Hepatocyte (in vitro differentiated cells): Measurements from ENCODE around the gene PKNOX2. TPM values are rescaled to one million over a fixed set of nuclear protein-coding genes. Genes with fewer than 3 reads are reported as not detected.

Experiments
- DNase-seq: peaks from one replicate; pipeline ENCODE4 v3.0.0-alpha.2; 2016; ENCODE audit warnings: low spot score
- H2AFZ ChIP-seq: fragments of 200-600 bp; sonication (generic); 2 replicates; pipeline ENCODE4 v1.6.0; 2016; ENCODE audit warnings: antibody characterized with exemption, mild to moderate bottlenecking
- H3K27ac ChIP-seq: fragments of 200-600 bp; sonication (generic); 2 replicates; pipeline ENCODE4 v1.5.1; 2016; ENCODE audit warnings: mild to moderate bottlenecking
- H3K27me3 ChIP-seq: fragments of 200-600 bp; sonication (generic); 2 replicates; pipeline ENCODE4 v1.6.1; 2016
- H3K36me3 ChIP-seq: fragments of 200-600 bp; sonication (generic); replicated peaks from 2 replicates; pipeline ENCODE4 v1.5.1; 2016; ENCODE audit warnings: low read depth; ENCODE audit not compliant: insufficient read depth
- H3K4me1 ChIP-seq: fragments of 200-600 bp; sonication (generic); 2 replicates; pipeline ENCODE4 v1.5.1; 2016; ENCODE audit warnings: mild to moderate bottlenecking, moderate library complexity; ENCODE audit not compliant: insufficient read depth
- H3K4me2 ChIP-seq: fragments of 200-600 bp; sonication (generic); 2 replicates; pipeline ENCODE4 v1.6.0; 2016
- H3K4me3 ChIP-seq: fragments of 200-600 bp; sonication (generic); 2 replicates; pipeline ENCODE4 v1.5.1; 2016; ENCODE audit warnings: mild to moderate bottlenecking
- H3K79me2 ChIP-seq: fragments of 200-600 bp; sonication (generic); 2 replicates; pipeline ENCODE4 v1.6.0; 2017; ENCODE audit warnings: mild to moderate bottlenecking
- H3K9me2 ChIP-seq: fragments of 200-600 bp; sonication (generic); replicated peaks from 2 replicates; pipeline ENCODE4 v1.6.0; 2017; ENCODE audit warnings: mild to moderate bottlenecking; ENCODE audit not compliant: insufficient read depth
- H3K9me3 ChIP-seq: fragments of 200-600 bp; sonication (generic); 2 replicates; pipeline ENCODE4 v1.5.1; 2016; ENCODE audit warnings: low read depth, mild to moderate bottlenecking
- H4K20me1 ChIP-seq: fragments of 200-600 bp; sonication (generic); 2 replicates; pipeline ENCODE4 v1.6.0; 2016; ENCODE audit warnings: mild to moderate bottlenecking; ENCODE audit not compliant: insufficient read depth, poor library complexity, severe bottlenecking
- EZH2 ChIP-seq: fragments of 200-600 bp; sonication (generic); IDR thresholded peaks from 2 replicates; pipeline ENCODE4 v1.6.1; 2016; ENCODE audit warnings: antibody characterized with exemption, mild to moderate bottlenecking, borderline replicate concordance
- EZH2phosphoT487 ChIP-seq: fragments of 200-600 bp; sonication (generic); IDR thresholded peaks from one replicate; pipeline ENCODE4 v1.6.1; 2018; ENCODE audit warnings: antibody characterized with exemption, mild to moderate bottlenecking, low read depth, moderate library complexity; ENCODE audit not compliant: unreplicated experiment, severe bottlenecking
- WGBS: methylation state at CpG from one replicate; pipeline ENCODE4 v1.1.6; 2016; ENCODE audit warnings: low lambda C conversion rate; ENCODE audit errors: missing lambda C conversion rate; 5-methylcytosine and 5-hydroxymethylcytosine counted together
- polyA plus RNA-seq: library from polyadenylated mRNA; unstranded; fragments of >200 nt; fragmentation: Nextera tagmentation; extraction: Ambion mirVana; gene quantifications from 2 replicates; pipeline ENCODE4 v1.2.1, GENCODE V29; 2016
- total RNA-seq: library from RNA; depleted of rRNA; stranded (reverse); fragments of >200 nt; gene quantifications from 2 replicates; pipeline ENCODE4 v1.2.3, GENCODE V29; 2014
- TF ChIP-seq, protein P1 (sequence below): fragments of 200-600 bp; sonication (generic); IDR thresholded peaks from 2 replicates; pipeline ENCODE4 v1.5.1; 2016; ENCODE audit warnings: antibody characterized with exemption, mild to moderate bottlenecking; ENCODE audit not compliant: poor library complexity

PKNOX2 gene
- total and polyA plus RNA-seq, 2 experiments from 2014 or later = 3.0 to 3.1 TPM

- H3K27ac ChIP-seq = no peak overlapping the region
- no peaks in the 10 kb centered on the region for H3K27me3 ChIP-seq
- H3K36me3 ChIP-seq = no peaks in the 10 kb centered on the region
- no peaks in the 10 kb centered on the region for H3K9me3 ChIP-seq
- no peak overlapping the region for H3K4me2 ChIP-seq
- H3K4me1 ChIP-seq = no peaks in the 10 kb centered on the region
- no peak for TF ChIP-seq EZH2
- TF ChIP-seq EZH2phosphoT487 = no peak
- TF ChIP-seq, protein P1, sequence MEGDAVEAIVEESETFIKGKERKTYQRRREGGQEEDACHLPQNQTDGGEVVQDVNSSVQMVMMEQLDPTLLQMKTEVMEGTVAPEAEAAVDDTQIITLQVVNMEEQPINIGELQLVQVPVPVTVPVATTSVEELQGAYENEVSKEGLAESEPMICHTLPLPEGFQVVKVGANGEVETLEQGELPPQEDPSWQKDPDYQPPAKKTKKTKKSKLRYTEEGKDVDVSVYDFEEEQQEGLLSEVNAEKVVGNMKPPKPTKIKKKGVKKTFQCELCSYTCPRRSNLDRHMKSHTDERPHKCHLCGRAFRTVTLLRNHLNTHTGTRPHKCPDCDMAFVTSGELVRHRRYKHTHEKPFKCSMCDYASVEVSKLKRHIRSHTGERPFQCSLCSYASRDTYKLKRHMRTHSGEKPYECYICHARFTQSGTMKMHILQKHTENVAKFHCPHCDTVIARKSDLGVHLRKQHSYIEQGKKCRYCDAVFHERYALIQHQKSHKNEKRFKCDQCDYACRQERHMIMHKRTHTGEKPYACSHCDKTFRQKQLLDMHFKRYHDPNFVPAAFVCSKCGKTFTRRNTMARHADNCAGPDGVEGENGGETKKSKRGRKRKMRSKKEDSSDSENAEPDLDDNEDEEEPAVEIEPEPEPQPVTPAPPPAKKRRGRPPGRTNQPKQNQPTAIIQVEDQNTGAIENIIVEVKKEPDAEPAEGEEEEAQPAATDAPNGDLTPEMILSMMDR = no peak
- no peak overlapping the region for H2AFZ ChIP-seq
- no peak for DNase-seq
- no peaks in the 10 kb centered on the region for H3K9me2 ChIP-seq
- no peaks in the 10 kb centered on the region for H4K20me1 ChIP-seq
- 51% methylated on average over 6 of the region's 6 CpGs for WGBS
- no peaks in the 10 kb centered on the region for H3K79me2 ChIP-seq
- H3K4me3 ChIP-seq = no peak overlapping the region
Measured at GRCh38 chr11:125256541-125257189, 92.1 kb downstream of the PKNOX2 start.

DNA sequence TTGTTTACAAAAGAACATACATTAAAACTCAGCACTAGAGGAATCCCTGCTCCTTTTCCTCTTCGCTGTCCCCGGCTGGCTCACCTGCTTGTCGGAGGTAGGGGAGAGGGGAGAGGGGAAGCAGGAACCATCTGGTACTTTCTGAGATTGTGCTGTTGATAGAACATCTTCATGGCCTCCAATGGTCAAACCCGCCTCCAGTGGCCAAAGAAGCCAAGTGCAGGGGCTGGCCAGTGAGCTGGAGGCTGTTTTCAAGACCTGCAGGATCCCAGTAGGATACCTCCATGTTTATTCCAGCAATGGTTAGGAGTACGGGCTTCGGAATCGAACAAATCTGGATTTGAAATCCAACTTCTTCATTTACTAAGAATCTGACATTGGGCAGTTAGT lies 92.6 kb downstream of the PKNOX2 start:
- H3K79me2 ChIP-seq = no peaks in the 10 kb centered on the region
- H3K27ac ChIP-seq = no peak overlapping the region
- no peak overlapping the region for H3K4me3 ChIP-seq
- no peak for DNase-seq
- H3K4me2 ChIP-seq = no peak overlapping the region
- no peaks in the 10 kb centered on the region for H3K9me2 ChIP-seq
- no peak for TF ChIP-seq EZH2
- no peak for TF ChIP-seq EZH2phosphoT487
- TF ChIP-seq, protein P1 = no peak
- H4K20me1 ChIP-seq = no peaks in the 10 kb centered on the region
- H3K4me1 ChIP-seq = peaks cover 4% of the 10 kb centered on the region
- 77% methylated on average over 7 of the region's 7 CpGs for WGBS
- H3K36me3 ChIP-seq = no peaks in the 10 kb centered on the region
- H2AFZ ChIP-seq = no peak overlapping the region
- no peaks in the 10 kb centered on the region for H3K27me3 ChIP-seq
- no peaks in the 10 kb centered on the region for H3K9me3 ChIP-seq

GRCh38 chr11:125257751-125258150 lies 93.2 kb downstream of the PKNOX2 start:
- Histone ChIP-seq H3K27ac (no peak overlapping the region), H2AFZ (no peak overlapping the region), H4K20me1 (no peaks in the 10 kb centered on the region), H3K27me3 (no peaks in the 10 kb centered on the region), H3K4me1 (peaks cover 10% of the 10 kb centered on the region), H3K9me3 (no peaks in the 10 kb centered on the region), H3K36me3 (no peaks in the 10 kb centered on the region), H3K4me3 (no peak overlapping the region), H3K4me2 (no peak overlapping the region), H3K79me2 (no peaks in the 10 kb centered on the region), H3K9me2 (no peaks in the 10 kb centered on the region)
- no peak for DNase-seq
- TF ChIP-seq, protein P1 = no peak
- no peak for TF ChIP-seq EZH2phosphoT487
- no peak for TF ChIP-seq EZH2
- 85% methylated on average over 4 of the region's 4 CpGs for WGBS
